GM18861 (cell line): ENCODE results near the gene ADGRL1.
"Not testable (repeated sequence)": the region's sequence is repeated elsewhere in the genome, so short reads cannot be mapped to it uniquely, and the experiment has no call there.

Source experiments
- ATAC-seq: cut with Tn5 transposase; IDR thresholded peaks from one replicate; pipeline ENCODE4 v1.9.1; 2021; ENCODE audit not compliant: unreplicated experiment

Gene ADGRL1

DNA sequence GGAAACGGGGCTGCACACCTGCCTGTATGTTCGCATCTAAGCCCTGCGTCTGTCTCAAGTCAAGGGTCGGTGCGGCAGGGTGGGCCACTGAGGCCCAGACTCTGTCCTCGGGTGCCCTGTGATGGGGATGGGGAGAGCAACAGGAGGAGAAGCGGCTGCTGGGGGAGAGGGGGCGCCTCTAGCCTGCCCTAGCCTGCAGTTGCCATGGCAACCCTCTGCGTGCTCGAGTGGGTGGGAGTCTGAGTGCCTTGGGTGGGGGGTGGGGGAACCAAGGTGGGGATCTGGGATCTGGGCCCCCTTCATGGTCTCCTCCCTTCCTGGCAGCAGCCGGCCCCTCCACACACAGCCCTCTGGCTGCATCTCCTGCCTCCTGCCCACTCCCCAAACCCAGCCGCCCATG is 10.8 kb downstream of the ADGRL1 start:
- not testable (repeated sequence) for ATAC-seq

DNA sequence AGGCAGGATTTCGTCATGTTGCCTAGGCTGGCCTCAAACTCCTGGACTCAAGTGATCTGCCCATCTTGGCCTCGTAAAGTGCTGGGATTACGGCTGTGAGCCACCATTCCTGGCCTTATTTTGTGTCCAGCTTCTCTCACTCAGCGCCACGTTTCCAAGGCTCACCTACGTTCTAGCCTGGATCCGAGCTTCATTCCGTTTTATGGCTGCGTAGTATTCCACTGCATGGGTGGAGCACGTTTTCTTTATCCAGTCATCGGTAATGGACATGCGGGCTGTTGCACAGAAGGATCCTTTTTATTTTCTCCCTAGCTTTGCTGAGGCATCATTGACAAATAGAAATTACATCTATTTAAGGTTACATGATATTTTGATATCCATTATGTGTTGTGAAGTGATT is 16.6 kb downstream of the ADGRL1 start:
- ATAC-seq, result no peak

DNA sequence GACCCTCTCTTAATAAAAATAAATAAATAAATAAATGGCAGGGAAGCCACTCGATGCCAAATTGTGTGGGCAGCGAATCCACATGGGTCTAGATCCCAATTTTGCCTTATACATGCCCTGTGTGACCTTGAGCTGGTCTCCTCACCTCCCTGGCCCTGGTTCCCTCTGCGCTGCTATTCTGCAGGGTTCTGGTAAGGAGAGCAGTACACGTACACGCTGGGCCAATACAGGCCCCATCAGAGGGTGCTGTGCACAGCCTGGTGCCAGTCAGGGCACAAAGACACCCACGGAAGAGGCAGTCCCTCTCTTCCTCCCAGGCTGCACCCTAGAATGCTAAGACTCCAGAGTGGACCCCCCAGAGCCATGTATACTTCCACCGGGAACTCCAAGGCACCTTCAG is 17.9 kb downstream of the ADGRL1 start:
- ATAC-seq, result not testable (repeated sequence)

DNA sequence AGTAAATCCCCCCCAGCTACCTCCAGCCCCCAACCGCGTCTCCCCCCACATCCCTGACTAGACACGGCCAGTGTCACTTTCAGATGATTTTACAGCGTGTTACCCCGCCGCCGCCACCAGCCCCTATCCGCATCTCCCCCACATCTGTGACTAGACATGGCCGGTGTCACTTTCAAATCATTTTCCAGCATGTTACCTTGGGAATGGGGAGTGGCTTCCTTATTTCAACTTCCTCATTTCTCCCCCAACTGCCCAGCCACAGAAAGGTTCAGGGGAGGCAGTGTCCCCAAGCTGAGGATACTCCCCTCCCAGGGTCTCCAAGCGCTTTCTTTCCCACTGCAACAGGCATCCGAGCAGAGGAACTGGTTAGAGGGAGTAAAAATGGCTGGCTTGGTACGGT is 18.4 kb downstream of the ADGRL1 start:
- no peak for ATAC-seq

DNA sequence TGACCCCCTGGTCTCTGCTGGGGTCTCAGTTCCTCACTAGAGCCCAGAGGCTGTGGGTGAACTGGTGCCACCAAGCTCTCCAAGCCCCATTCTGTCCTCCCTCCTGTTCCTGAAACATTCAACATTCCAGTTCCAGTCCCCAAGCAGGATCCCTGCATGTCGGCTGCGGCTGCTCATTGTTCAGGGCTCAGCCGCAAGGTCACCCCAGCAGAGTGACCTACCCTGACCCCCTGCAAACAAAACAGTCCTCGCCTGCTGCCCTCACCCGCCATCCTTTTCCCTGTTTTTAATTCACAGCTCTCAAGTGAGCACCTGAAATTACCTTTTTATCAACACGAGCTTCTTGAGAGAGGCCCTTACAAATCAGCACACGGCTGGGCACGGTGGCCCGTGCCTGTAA is 19.3 kb downstream of the ADGRL1 start:
- ATAC-seq, result not testable (repeated sequence)

DNA sequence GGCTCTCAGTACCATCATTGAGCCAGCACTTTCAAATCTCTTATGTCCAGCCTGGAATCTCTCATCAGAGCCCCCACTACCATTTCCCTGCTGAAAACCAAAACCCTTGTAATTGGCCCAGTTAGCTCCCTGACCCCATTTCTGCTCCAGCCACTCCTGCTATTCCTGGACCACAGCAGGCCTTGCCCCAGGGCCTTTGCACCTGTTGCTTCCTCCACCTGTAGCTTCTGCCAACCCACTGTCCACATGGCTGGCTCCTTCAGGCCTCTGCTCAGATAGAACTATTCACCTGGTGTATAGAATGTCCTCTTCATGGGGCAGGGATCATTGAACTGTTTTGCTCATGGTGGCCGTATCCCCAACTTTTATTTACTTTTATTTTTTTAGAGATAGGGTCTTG is 20.3 kb downstream of the ADGRL1 start:
- ATAC-seq, result not testable (repeated sequence)

DNA sequence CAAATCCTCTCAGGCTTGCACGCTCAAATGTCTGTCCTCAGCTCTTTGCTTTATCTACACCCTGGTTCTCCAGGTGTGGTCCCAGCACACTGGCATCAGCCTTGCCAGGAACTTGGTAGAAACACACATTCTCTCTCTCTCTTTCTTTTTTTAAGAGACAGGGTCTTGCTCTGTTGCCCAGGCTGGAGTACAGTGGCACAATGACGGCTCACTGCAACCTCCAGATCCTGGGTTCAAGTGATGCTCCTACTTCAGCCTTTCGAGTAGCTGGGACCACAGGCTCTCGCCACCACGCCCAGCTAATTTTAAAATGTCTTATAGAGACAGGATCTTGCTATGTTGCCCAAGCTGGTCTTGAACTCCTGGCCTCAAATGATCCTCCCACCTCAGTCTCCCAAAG is 20.8 kb downstream of the ADGRL1 start:
- no peak for ATAC-seq

DNA sequence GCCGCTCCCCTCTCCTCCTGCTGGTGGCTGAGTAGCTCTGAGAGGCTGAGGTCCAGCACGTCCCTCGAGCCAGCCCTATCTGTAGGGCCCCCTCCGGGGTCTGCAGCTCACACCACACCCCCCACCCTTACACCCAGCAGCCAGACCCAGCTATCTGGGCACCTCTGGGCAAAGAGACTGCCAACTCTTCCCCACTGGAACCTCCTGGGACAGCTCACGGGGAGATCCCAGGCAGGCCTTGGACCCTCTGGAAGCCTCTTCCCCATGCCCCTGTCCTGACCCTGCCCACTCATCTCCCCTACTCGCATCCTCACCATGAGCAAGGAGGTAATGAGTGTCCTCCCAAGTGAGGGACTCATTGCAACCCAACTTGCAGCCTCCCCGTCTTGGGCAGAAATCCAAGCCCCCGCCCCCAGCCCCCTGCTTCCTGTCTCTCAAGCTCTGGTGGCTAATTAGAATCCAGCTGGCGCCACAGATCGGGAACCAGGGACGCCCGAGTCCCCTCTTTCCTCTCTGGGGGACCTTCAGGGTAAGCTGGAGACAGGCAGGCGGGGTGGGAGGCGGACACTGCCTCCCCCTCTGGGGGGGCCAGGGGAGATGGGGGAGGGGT is 22.1 kb downstream of the ADGRL1 start:
- no peak for ATAC-seq

DNA sequence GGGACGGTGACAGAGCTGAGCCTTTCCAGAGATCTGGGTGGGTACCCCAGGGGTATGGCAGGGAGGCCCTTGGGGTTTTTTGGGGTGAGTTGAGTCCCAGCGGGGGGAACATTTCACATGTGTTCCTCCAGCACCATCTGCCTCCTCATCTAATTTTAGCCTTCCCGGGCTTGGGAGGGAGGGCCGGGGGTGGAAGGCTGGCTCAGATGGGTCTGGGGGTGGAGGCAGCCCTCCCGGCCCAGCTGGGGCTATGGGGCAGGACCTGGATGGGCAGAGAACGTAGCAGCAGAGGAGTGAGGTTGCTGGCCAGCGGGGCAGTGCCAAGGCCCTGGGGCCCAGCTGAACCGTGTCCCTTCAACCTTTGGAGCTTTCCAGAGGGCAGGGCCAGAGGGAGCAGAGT is 23.5 kb downstream of the ADGRL1 start:
- no peak for ATAC-seq

DNA sequence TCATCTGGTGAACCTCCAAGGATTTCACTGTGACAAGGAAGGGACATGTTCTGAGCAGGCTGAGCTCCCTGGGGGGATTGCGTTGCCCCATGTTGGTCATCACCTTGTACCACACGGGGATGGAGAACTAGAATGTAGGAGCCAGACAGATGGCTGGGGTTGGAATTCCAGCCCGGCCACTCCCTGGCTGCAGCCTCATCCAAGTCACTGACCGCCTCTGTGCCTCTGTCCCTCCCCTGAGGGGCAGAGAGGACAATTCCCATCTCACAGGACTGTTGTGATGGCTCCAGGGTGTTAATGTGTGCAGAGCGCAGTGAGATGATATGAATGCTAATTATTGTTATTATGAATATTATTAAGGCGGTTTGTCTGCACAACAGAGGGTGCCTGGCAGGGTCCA is 24.1 kb downstream of the ADGRL1 start:
- ATAC-seq, result no peak

DNA sequence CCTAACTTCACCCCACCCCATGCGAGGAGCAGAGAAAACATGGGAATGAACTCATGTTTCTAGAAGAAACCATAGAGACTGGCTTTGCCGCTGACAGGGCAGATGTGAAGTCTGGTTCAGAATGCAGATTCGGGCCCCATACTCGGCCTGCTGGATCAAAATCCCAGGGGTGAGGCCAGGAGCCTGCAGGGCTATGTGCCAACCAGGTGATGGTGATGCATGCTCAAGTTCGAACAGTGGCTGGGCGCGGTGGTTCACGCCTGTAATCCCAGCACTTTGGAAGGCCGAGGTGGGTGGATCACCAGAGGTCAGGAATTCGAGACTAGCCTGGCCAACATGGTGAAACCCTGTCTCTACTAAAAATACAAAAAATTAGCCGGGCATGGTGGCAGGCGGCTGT is 24.8 kb downstream of the ADGRL1 start:
- not testable (repeated sequence) for ATAC-seq

DNA sequence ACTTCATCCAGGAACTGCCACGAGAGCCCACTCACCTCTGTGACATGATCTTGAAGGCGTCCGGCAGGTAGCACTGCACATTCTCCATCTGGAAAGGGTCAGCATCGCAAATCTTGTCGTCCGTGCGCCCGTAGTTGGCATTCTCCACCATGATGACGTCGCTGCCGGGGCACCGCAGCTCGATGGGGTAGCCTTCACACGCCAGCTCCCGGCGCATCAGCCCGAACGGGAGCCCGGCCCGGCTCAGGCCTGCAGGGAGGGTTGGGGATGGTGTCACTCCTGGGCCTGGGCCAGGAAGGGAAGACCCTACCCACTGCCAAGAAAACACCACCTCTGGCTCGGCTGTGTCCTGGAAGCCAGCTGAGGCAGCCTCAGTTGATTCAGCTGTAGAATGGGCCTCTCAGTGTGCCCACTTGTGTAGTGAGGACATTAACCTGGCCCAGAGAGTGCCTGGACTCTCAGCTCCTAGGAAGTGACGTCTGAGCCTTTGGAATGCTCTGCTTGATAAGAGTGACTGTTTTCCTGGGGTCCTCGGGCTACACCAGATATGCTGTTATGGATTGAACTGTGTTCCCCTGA is 28.4 kb downstream of the ADGRL1 start:
- no peak for ATAC-seq

DNA sequence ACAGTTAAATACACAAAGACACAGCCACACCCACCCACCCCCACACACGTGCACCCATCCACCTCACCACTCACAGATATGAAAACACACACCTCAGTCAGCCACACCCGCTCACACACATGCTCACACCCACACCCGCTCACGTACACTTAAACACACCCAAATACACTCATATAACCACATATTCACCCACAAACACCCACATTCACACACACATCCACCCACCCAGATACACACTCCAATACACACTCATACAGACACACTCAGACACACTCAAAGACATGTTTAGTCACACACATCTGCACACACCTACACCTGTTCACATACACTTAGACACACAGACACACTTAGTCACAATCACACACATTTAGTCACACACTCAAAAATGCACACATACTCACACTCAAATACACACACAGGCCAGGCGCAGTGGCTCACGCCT is 30.6 kb downstream of the ADGRL1 start:
- no peak for ATAC-seq

DNA sequence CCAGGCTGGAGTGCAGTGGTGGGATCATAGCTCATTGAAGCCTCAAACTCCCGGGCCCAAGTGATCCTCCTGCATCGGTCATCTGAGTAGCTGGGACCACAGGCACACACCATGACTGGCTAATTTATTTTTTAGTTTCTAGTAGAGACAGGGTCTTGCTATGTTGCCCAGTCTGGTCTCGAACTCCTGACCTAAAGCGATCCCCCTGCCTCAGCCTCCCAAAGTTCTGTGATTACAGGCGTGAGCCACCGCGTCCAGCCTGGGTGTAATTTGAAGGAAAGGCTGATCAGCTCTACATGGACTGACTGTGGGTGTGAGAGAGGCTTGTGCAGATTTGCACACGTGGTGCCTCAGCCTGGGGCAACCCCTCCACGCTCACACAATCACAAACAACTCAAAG is 31.1 kb downstream of the ADGRL1 start:
- no peak for ATAC-seq

DNA sequence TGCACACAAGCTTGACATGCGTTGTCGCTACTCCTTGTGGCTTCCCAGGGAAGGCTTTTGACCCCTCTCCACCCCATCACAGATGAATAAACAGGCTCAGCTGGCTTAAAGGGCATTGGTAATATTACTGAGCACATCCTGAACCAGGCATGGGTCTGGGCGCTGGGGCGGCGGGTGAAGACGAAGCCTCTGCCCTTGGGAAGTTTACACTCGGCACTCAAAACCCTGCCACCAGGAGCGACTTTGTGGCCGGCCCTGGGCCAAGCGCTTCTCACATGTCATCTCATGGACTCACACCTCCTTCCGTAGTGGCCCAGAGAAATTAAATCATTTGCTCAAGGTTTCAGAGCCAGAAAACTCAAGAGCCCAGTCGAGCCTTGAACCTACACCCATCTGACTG is 37.0 kb downstream of the ADGRL1 start:
- no peak for ATAC-seq

DNA sequence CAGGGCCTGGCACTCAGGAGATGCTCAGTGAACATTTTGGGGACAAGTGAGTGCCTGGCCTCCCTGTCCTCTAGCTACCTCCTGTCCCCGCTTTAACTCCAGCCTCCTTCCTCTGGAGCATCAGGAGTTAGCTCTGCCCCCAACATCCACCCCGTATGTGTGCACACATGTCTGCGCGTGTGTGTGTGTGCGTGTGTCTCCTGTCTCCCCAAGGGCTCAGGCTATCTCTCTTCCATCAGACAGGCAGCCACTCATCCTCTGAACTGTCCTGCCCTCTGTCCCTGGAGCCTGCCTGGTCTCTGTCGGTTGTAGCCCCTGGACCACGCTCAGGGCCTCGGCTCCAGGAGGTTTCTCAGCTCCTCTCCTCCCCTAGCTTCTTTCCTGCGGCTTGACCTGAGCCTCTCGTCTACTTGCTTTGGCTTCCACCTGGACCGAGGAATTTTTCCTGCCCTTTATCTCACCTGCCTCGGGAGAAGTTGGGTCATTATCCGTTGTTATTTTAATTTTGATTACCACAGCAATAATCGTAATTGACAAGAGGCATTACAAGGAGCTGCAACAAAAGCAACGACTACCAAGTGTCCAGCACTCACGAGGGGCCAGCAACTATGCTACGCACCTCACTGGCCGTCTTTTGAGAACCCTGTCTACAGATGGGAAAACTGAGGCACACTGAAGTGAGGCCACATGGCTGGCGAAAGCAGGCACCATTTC is 37.6 kb downstream of the ADGRL1 start:
- ATAC-seq, result no peak

DNA sequence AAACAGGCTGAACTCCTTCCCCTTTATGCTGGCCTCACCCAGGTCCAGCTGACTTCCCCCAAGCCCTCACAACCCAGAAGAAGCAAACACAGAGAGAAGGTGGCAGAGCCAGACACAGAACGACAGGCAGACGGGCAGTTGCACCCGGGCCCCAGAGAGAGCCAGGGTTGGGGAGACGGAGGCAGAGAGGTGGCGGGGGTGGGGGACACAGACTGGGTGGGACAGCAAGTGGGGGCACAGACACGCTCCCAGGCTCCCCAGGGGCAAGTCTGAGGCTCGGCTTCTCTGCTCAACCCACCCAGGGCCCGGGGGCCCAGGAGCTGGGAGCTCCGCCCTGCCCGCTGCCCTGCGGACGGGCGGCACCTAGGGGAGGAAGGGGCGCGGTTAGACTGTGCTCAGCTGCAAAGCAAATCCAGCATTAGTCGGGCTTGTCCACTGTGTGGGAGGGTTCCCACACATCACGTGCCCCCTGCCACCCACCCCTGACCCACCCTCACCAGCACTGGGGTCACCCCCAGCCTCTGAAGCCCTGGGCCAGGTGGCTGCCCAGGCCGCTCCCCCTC is 38.3 kb downstream of the ADGRL1 start:
- ATAC-seq, result no peak

DNA sequence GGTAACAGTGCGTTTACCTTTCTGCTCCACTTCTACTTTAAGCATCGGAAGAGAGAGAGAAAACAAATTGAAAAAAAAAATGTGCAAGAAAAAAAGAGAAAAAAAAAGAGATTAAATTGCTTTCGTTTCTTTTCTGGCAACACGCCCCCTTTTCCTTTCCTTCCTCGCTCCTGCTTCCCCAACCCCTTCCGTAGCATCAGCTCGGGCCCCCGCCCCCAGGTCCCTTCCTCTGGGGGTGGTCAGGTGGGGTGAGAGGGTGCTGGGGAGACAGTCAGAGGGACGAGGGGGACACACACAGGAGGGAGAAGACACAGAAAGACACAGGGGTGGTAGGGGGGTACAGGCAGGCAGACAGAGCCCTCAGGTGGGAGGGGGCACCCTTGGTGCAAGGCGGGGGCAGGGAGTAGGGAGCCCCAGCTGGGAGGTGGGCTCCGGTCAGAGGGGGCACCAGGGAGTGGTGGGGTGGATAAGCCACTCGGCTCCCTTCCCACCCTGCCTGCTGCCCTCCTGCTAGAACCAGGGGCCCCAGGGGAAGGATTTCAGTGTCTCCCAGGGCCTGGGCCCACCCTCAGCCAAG is 38.9 kb downstream of the ADGRL1 start:
- no peak for ATAC-seq

DNA sequence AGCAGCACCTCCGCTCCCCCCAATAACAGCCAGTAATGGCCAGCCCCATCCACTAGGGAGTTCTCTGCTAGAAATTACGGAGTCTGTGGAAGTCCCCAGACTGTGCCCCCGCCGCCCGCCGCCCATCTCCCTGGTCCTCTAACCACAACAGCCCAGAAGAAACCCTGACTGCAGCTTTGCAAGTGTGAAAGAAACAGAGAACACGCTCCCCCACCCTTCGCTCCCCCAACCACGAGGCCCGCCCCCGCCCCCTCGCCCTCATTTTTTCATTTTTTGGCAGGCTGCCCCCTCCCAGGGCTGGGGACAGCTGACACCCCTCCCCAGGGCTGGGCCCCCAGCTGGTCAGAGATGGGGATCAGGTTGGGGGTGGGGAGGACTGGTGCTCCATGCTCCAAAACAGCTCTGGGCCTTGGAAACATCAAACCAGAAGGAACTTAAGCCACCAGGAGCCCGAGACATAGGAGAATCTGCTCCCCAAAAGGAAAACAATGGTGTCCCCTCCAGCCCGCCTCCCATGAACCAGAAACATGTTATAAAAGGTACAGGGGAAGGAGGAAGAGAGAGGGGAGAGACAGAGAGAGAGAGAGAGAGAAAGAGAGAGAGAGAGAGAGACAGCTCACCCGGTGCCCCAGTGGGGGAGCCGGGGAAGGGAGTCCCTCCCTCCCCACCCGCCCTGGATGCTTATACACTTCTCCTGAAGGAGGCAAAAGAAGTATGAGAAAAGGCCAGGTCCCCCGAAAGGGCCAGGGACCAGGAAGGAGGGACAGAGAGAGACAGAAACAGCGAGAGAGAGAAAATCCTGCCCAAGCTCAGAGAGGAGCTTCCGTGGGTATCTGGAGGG is 39.8 kb downstream of the ADGRL1 start:
- no peak for ATAC-seq

DNA sequence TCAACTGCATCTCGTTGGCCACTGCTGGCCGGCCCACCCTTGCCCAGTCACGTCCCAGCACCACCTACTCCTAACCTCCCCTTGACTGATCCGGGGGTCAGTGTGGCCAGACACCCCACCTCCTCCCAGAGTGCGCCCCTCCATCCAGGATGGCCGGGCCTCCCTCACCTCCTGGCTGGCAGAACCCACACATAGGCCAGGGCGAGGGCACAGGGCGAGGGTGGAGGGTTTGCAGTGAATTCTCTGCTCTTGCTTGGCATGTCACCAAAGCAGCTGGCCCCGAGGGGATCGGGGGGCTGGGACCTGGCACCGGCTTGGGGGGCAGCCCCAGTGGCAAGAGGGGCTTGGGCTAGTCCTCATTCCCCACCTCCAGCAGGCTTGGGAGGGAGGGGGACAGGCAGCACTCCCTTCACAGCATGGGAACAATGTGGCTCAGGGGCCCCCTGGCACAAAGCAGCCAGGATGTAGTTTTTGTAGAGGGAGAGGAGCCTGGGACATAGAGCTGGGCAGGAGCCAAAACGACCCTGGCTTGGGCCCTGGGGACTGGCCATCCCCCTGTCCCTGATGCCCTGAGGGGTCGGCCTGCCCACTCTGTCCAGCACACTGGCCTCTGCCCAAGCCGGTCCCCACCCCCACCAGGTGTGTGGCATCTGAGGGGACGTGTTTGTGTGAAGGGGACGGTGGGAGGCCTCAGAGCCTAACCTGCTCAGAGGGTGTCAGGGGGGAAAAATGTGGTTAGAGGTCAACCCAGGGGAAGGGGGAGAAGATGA is 41.1 kb downstream of the ADGRL1 start:
- no peak for ATAC-seq
